Choroid plexus epithelial cell (primary cell): ENCODE results near the gene ARHGAP12.

ENCODE experiments used
- DNase-seq: peaks from one replicate; pipeline ENCODE4 v3.0.0-alpha.2; 2010; ENCODE audit warnings: low read depth
- H3K4me3 ChIP-seq: 2 replicates; pipeline ENCODE4 v1.5.1; 2011; ENCODE audit warnings: low read depth, mild to moderate bottlenecking, control low read depth, low read length, moderate library complexity
- TF ChIP-seq, protein P1 (sequence below): conservative IDR thresholded peaks from 2 replicates; pipeline ENCODE4 v1.5.1; 2011; ENCODE audit warnings: low read depth, mild to moderate bottlenecking, control low read depth, inconsistent platforms, low read length, moderate library complexity

Gene ARHGAP12

DNA sequence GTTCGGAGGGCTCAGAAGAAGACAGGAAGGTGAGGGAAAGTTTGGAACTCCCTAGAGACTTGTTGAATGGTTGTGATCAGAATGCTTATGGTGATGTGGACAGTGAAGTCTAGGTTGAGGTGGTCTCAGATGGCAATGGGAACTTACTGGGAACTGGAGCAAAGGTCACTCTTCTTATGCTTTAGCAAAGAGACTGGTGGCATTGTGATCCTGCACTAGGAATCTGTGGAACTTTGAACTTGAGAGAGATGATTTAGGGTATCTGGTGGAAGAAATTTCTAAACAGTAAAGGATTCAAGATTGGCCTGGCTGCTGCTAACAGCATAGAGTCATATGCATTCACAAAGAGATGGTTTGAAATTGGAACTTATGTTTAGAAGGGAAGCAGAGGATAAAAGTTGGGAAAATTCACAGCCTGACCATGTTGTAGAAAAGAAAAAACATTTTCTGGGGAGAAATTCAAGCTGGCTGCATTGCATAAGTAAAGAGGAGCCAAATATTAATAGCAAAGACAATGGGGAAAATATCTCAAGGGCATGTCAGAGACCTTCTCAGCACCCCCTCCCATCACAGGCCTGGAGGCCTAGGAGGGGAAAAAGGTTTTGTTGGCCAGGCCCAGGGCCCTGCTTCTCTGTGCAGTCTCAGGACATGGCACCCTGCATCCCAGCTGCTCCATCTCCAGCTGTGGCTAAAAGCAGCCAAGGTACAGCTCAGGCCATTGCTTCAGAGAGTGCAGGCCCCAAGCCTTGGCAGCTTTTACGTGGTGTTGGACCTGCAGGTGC is 26.0 kb upstream of the ARHGAP12 start:
- DNase-seq: no peak
- TF ChIP-seq, protein P1, sequence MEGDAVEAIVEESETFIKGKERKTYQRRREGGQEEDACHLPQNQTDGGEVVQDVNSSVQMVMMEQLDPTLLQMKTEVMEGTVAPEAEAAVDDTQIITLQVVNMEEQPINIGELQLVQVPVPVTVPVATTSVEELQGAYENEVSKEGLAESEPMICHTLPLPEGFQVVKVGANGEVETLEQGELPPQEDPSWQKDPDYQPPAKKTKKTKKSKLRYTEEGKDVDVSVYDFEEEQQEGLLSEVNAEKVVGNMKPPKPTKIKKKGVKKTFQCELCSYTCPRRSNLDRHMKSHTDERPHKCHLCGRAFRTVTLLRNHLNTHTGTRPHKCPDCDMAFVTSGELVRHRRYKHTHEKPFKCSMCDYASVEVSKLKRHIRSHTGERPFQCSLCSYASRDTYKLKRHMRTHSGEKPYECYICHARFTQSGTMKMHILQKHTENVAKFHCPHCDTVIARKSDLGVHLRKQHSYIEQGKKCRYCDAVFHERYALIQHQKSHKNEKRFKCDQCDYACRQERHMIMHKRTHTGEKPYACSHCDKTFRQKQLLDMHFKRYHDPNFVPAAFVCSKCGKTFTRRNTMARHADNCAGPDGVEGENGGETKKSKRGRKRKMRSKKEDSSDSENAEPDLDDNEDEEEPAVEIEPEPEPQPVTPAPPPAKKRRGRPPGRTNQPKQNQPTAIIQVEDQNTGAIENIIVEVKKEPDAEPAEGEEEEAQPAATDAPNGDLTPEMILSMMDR: no peak
- no peak overlapping the region for H3K4me3 ChIP-seq

DNA sequence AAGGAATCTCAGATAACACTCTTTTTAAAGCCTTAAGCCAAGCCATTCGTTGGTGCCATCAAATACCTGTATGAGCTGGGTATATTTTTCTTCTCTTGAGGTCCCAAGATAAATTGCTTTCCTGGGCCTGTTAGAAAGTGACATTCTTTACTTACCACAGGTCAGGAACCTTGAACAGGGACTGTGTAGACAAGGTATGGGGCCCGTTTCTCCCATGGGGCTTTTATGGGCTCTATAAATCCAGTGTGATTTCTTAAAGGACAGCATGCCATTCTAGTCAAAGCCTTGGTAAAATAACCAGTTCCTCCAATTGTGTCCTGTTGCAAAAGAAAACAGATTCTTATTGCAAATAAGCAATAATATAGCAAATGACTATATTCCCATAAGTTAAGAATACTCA is 24.8 kb upstream of the ARHGAP12 start:
- TF ChIP-seq, protein P1: no peak
- no peak overlapping the region for H3K4me3 ChIP-seq
- DNase-seq: no peak

DNA sequence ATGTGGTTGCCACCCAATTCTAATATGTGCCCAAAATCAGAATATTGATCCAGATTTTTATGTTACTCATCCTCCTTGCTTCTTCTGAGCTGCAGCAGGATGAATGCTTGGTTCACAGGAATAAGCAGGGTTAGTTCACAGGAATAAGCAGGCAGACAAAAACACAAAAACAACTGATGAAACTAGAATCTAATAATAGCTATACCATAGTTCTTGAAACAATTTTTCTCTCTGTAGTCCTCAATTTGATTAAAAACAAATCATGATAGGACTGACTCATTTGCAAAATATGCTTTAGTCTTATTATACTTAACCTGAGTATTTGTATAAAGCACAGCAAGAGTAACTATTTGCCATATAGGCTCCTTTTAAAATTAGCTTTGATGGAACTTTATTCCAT is 24.4 kb upstream of the ARHGAP12 start:
- H3K4me3 ChIP-seq: no peak overlapping the region
- peak; percentile 35 for DNase-seq
- TF ChIP-seq, protein P1: no peak

DNA sequence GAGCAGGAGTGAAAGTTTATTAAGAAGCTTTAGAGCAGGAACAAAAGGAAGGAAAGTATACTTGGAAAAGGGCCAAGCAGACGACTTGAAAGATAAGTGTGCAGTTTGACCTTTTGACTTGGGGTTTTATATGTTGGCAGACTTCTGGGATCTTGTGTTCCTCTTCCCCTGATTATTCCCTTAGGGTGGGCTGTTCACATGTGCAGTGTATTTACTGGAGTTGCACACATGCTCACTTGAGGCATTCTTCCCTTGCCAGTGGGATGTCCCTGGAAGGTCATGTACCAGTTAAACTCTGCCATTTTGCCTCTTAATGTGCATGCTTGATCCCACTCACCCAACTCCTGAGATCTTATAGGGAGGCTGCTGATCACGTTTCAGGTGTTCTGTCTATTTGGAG is 23.4 kb upstream of the ARHGAP12 start:
- DNase-seq: no peak
- TF ChIP-seq, protein P1: no peak
- no peak overlapping the region for H3K4me3 ChIP-seq

DNA sequence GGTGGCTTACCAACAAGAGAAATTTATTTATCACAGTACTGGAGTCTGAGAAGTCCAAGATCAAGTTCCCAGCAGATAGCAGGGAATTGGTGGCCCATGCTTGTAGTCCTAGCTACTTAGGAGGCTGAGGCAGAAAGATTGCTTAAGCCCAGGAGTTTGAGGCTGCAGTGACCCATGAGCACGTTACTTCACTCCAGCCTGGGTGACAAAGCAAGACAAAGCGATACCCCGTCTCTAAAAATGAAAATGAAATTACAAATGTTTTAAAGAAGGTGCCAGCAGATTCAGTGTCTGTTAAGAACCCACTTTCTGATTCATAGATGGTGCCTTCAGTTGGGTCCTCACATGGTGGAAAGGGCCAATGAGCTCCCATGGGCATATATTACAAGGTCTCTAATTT is 20.6 kb upstream of the ARHGAP12 start:
- H3K4me3 ChIP-seq: no peak overlapping the region
- no peak for DNase-seq
- TF ChIP-seq, protein P1: no peak

DNA sequence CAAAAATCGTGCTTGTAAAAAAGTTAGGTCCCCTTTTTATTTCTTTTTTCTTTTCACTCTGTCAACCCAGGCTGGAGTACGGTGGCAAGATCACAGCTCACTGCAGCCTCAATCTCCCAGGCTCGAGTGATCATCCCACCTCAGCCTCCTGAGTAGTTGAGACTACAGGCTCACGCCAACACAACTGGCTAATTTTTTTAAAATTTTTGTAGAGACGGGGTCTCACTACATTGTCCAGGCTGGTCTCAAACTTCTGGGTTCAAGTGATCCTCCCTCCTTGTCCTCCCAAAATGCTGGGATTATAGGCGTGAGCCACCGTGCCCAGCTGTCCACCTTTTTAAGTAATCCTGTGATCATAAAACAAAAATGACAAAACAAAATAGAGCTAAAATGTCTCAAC is 19.4 kb upstream of the ARHGAP12 start:
- TF ChIP-seq, protein P1: no peak
- H3K4me3 ChIP-seq: no peak overlapping the region
- no peak for DNase-seq
